Testis (tissue), 3 donors: ENCODE results near the gene MMS19. TPM values are rescaled to one million over a fixed set of nuclear protein-coding genes. Genes with fewer than 3 reads are reported as not detected.

Experiments
- DNase-seq: peaks from one replicate; pipeline ENCODE4 v3.0.0-alpha.2; 2019
- H3K27ac ChIP-seq, 2 donors: fragments of 200-600 bp; sonication (generic); one replicate each; pipeline ENCODE4 v1.5.1; 2019
- H3K27me3 ChIP-seq: fragments of 200-600 bp; sonication (generic); one replicate; pipeline ENCODE4 v1.5.1; 2019
- H3K36me3 ChIP-seq: fragments of 200-600 bp; sonication (generic); one replicate; pipeline ENCODE4 v1.5.1; 2017; ENCODE audit warnings: low read depth; ENCODE audit errors: missing control alignments
- H3K4me1 ChIP-seq: fragments of 200-600 bp; sonication (generic); one replicate; pipeline ENCODE4 v1.5.1; 2019
- H3K4me3 ChIP-seq, 2 donors: fragments of 200-600 bp; sonication (generic); one replicate each; pipeline ENCODE4 v1.5.1; 2017 to 2019
- H3K9me3 ChIP-seq: fragments of 200-600 bp; sonication (generic); one replicate; pipeline ENCODE4 v1.5.1; 2017
- POLR2A ChIP-seq: fragments of 450-650 bp; IDR thresholded peaks from one replicate; pipeline ENCODE4 v1.6.1; 2017; ENCODE audit warnings: antibody characterized with exemption, mild to moderate bottlenecking, moderate library complexity
- WGBS, 2 donors: methylation state at CpG; one replicate each; pipeline ENCODE4 v1.1.5; 2018; 5-methylcytosine and 5-hydroxymethylcytosine counted together
- intact Hi-C: fragments of 100-400 bp; cut with DNase I; formaldehyde crosslinking; loops from one replicate; pipeline ENCODE4 v1.15.1; 2023; ENCODE audit warnings: low total_unique reads
- polyA plus RNA-seq: library from polyadenylated mRNA; stranded (reverse); fragments of 350-450 nt; fragmentation: Illumina TruSeq; extraction: RNeasy Lipid Tissue Mini Kit (QIAGEN cat#74804); gene quantifications from one replicate; pipeline ENCODE4 v1.2.3, GENCODE V29; 2014; ENCODE audit warnings: low read depth, low replicate concordance; ENCODE audit not compliant: insufficient read depth
- total RNA-seq, 2 donors: library from RNA; depleted of rRNA; stranded (reverse); fragments of >200 nt; gene quantifications; one replicate each; pipeline ENCODE4 v1.2.3, GENCODE V29; 2016
- TF ChIP-seq, protein P1 (sequence below), 3 experiments: fragments of 450-650 bp in 2 of 3; fragments of 200-600 bp in 1 of 3; sonication (generic) in 1 of 3; IDR thresholded peaks; one replicate each; pipeline ENCODE4 v1.5.1; 2016 to 2019; ENCODE audit warnings: antibody characterized with exemption in 3 of 3, mild to moderate bottlenecking in 2 of 3, moderate library complexity in 1 of 3

Gene MMS19
- total and polyA plus RNA-seq, 3 donors from 2014 or later: 109 to 253 (median 206) TPM

- Histone ChIP-seq H3K27me3 (no peaks in the 10 kb centered on the region), H3K9me3 (no peaks in the 10 kb centered on the region), H3K36me3 (no peaks in the 10 kb centered on the region), H3K4me1 (peaks cover 9% of the 10 kb centered on the region), H3K27ac (no peak overlapping the region), H3K4me3 (no peak overlapping the region)
- DNase-seq: no peak
- intact Hi-C loops: no loop called here
- 87 to 88% methylated on average over 4 of the region's 4 CpGs for WGBS, 2 donors
- TF ChIP-seq, protein P1, sequence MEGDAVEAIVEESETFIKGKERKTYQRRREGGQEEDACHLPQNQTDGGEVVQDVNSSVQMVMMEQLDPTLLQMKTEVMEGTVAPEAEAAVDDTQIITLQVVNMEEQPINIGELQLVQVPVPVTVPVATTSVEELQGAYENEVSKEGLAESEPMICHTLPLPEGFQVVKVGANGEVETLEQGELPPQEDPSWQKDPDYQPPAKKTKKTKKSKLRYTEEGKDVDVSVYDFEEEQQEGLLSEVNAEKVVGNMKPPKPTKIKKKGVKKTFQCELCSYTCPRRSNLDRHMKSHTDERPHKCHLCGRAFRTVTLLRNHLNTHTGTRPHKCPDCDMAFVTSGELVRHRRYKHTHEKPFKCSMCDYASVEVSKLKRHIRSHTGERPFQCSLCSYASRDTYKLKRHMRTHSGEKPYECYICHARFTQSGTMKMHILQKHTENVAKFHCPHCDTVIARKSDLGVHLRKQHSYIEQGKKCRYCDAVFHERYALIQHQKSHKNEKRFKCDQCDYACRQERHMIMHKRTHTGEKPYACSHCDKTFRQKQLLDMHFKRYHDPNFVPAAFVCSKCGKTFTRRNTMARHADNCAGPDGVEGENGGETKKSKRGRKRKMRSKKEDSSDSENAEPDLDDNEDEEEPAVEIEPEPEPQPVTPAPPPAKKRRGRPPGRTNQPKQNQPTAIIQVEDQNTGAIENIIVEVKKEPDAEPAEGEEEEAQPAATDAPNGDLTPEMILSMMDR (IDR thresholded peaks at IDR 0.05): no peak
- no peak for TF ChIP-seq POLR2A
Measured at GRCh38 chr10:97485647-97486281, 12.5 kb downstream of the MMS19 start.

DNA sequence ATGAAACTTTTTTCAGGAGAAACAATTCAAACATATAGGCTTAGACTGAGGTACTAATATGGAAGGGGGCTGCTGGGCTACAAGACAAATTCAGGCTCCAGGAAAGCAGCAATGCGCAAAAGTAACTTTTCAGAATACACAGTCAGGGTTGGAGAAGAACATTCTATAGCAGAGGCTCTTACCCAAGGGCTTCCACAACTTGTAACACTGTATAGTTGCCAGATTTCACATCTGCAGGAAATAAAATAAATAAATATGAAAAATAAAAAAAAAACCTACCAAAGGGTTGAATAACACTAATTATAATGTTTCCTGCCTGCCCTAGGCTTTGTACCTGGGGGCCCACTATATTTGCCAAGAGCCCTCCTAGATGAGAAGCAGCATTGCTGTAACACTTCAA, 14.3 kb downstream of the MMS19 start:
- no peaks in the 10 kb centered on the region for H3K9me3 ChIP-seq
- H3K4me3 ChIP-seq: no peak overlapping the region
- intact Hi-C loops: no loop called here
- whole genome bisulfite sequencing, 2 donors: 60 to 75% methylated on average over 1 of the region's 1 CpG
- TF ChIP-seq POLR2A: no peak
- TF ChIP-seq, protein P1 (IDR thresholded peaks at IDR 0.05): no peak
- no peak overlapping the region for H3K27ac ChIP-seq
- no peaks in the 10 kb centered on the region for H3K27me3 ChIP-seq
- no peak for DNase-seq
- H3K4me1 ChIP-seq: no peaks in the 10 kb centered on the region
- no peaks in the 10 kb centered on the region for H3K36me3 ChIP-seq

- Histone ChIP-seq H3K9me3 (no peaks in the 10 kb centered on the region), H3K27me3 (no peaks in the 10 kb centered on the region), H3K4me1 (no peaks in the 10 kb centered on the region), H3K4me3 (no peak overlapping the region), H3K36me3 (no peaks in the 10 kb centered on the region), H3K27ac (peak overlapping the region in 1 of 2 donors; percentile 30)
- no peak for DNase-seq
- TF ChIP-seq, protein P1 (IDR thresholded peaks at IDR 0.05): no peak
- no peak for TF ChIP-seq POLR2A
- 25 to 56% methylated on average over 3 of the region's 3 CpGs for WGBS, 2 donors
- intact Hi-C loops: no loop called here
Measured at GRCh38 chr10:97483506-97483905, 14.7 kb downstream of the MMS19 start.

- no peak for DNase-seq
- intact Hi-C loops: no loop called here
- TF ChIP-seq, protein P1 (IDR thresholded peaks at IDR 0.05): no peak
- TF ChIP-seq POLR2A: no peak
- 92 to 94% methylated on average over 1 of the region's 1 CpG for WGBS, 2 donors
- Histone ChIP-seq H3K27me3 (no peaks in the 10 kb centered on the region), H3K27ac (no peak overlapping the region), H3K36me3 (peaks cover 1% of the 10 kb centered on the region), H3K4me3 (no peak overlapping the region), H3K4me1 (peaks cover 4% of the 10 kb centered on the region), H3K9me3 (no peaks in the 10 kb centered on the region)
Measured at GRCh38 chr10:97482381-97482780, 15.8 kb downstream of the MMS19 start.

GRCh38 chr10:97481071-97481470, 17.2 kb downstream of the MMS19 start:
- Histone ChIP-seq H3K27ac (no peak overlapping the region), H3K9me3 (no peaks in the 10 kb centered on the region), H3K27me3 (no peaks in the 10 kb centered on the region), H3K4me3 (no peak overlapping the region), H3K36me3 (peaks cover 7% of the 10 kb centered on the region), H3K4me1 (peaks cover 14% of the 10 kb centered on the region)
- intact Hi-C loops: no loop called here
- no peak for DNase-seq
- TF ChIP-seq, protein P1 (IDR thresholded peaks at IDR 0.05): no peak
- no peak for TF ChIP-seq POLR2A
- 89 to 90% methylated on average over 4 of the region's 4 CpGs for WGBS, 2 donors
